OCI-LY7 (cell line): ENCODE results near the gene RAB27B. TPM values are rescaled to one million over a fixed set of nuclear protein-coding genes. Genes with fewer than 3 reads are reported as not detected.

Experiments
- BruUV-seq: library from RNA; stranded (reverse); fragments of 400-500 nt; replicated peaks from 2 replicates; lab custom pipeline; 2021; lab: Mats Ljungman, UMichigan
- CTCF ChIA-PET: fragments of 300-600 bp; sonication (Branson Sonifier 250); formaldehyde crosslinking; loops from one replicate; lab custom pipeline; 2022; ENCODE audit warnings: antibody characterized with exemption; ENCODE audit not compliant: unreplicated experiment; lab: Charles Lee
- POLR2A ChIA-PET: fragments of 300-600 bp; sonication (Branson Sonifier 250); formaldehyde crosslinking; loops from one replicate; lab custom pipeline; 2022; ENCODE audit warnings: antibody characterized with exemption; lab: Charles Lee
- DNase-seq: peaks from one replicate; pipeline ENCODE4 v3.0.0-alpha.2; 2015; ENCODE audit warnings: low spot score
- H2AFZ ChIP-seq: fragments of 200-600 bp; sonication (generic), shearing (Covaris generic); 2 replicates; pipeline ENCODE4 v1.6.1; 2014; ENCODE audit warnings: mild to moderate bottlenecking, antibody characterized with exemption, low read length, moderate library complexity
- H3K27ac ChIP-seq: fragments of 200-600 bp; sonication (generic); 2 replicates; pipeline ENCODE4 v1.5.1; 2014; ENCODE audit warnings: mixed run types, low read depth, mild to moderate bottlenecking, moderate library complexity, low read length, inconsistent platforms; ENCODE audit not compliant: poor library complexity, severe bottlenecking
- H3K36me3 ChIP-seq: fragments of 200-600 bp; sonication (generic); 2 replicates; pipeline ENCODE4 v1.6.1; 2014; ENCODE audit warnings: mild to moderate bottlenecking, antibody characterized with exemption, low read length, moderate library complexity, mixed read lengths; ENCODE audit not compliant: insufficient read depth
- H3K4me1 ChIP-seq: fragments of 200-600 bp; sonication (generic); 2 replicates; pipeline ENCODE4 v1.5.1; 2014; ENCODE audit warnings: mild to moderate bottlenecking, low read length; ENCODE audit not compliant: insufficient read depth, poor library complexity, severe bottlenecking
- H3K4me2 ChIP-seq: fragments of 200-600 bp; sonication (generic); 2 replicates; pipeline ENCODE4 v1.6.1; 2014; ENCODE audit warnings: mild to moderate bottlenecking, low read length
- H3K4me3 ChIP-seq: fragments of 200-600 bp; sonication (generic); 2 replicates; pipeline ENCODE4 v1.5.1; 2014; ENCODE audit warnings: mild to moderate bottlenecking, low read depth, low read length; ENCODE audit not compliant: poor library complexity, severe bottlenecking
- H3K79me2 ChIP-seq: fragments of 200-600 bp; sonication (generic); 2 replicates; pipeline ENCODE4 v1.6.1; 2016; ENCODE audit warnings: low read depth, mild to moderate bottlenecking, low read length, moderate library complexity, mixed read lengths; ENCODE audit not compliant: insufficient read depth
- H3K9me2 ChIP-seq: fragments of 200-600 bp; sonication (generic); 2 replicates; pipeline ENCODE4 v1.6.1; 2016; ENCODE audit warnings: mild to moderate bottlenecking, low read length, mixed read lengths; ENCODE audit not compliant: insufficient read depth
- H3K9me3 ChIP-seq: fragments of 200-600 bp; sonication (generic); 2 replicates; pipeline ENCODE4 v1.6.1; 2014; ENCODE audit warnings: mild to moderate bottlenecking, mixed run types, low read length, mixed read lengths
- H4K20me1 ChIP-seq: fragments of 200-600 bp; sonication (generic); 2 replicates; pipeline ENCODE4 v1.6.1; 2014; ENCODE audit warnings: mild to moderate bottlenecking, antibody characterized with exemption, low read length, moderate library complexity, mixed read lengths; ENCODE audit not compliant: insufficient read depth
- EZH2phosphoT487 ChIP-seq: fragments of 200-600 bp; sonication (generic); IDR thresholded peaks from 2 replicates; pipeline ENCODE4 v1.6.1; 2018; ENCODE audit warnings: low read depth, borderline replicate concordance, mild to moderate bottlenecking, mixed run types, antibody characterized with exemption, low read length, moderate library complexity, mixed read lengths
- intact Hi-C: fragments of 100-400 bp; cut with micrococcal nuclease; formaldehyde crosslinking; loops from one replicate; pipeline ENCODE4 v1.10.0; 2022; ENCODE audit not compliant: unreplicated experiment
- total RNA-seq, 2 experiments: library from RNA; depleted of rRNA in 1 of 2; stranded (reverse); fragments of >200 nt in 1 of 2; shearing (Covaris generic) in 1 of 2; gene quantifications; 2 replicates each; pipeline ENCODE4 v1.2.3, GENCODE V29; 2014 to 2022
- TF ChIP-seq, protein P1 (sequence below): fragments of 200-600 bp; sonication (generic); conservative IDR thresholded peaks from 2 replicates; pipeline ENCODE4 v1.5.1; 2014; ENCODE audit warnings: mild to moderate bottlenecking, antibody characterized with exemption, low read length, moderate library complexity, mixed read lengths

RAB27B gene
- total RNA-seq, 2 experiments from 2014 or later: not detected

DNA sequence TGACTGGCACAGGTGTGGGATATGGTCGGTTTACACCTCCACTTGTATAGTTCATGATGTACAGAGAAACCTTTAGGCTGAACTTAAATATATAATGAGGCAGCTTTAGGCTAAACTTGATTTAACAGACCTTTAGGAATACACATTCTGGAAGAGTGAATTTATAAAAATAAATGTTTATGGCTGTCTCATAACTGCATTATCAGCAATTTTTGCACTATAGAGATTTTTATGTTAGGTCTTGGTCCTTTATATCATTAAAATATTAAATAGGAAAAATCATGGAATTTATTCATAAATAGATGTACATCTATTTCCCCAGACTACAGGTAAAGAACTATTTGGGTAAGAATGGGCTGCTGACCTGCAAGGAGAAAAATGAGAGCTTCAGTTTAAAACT is 19.8 kb downstream of the RAB27B start:
- Histone ChIP-seq H3K9me3 (no peaks in the 10 kb centered on the region), H3K27ac (no peak overlapping the region), H3K4me1 (no peaks in the 10 kb centered on the region), H3K36me3 (no peaks in the 10 kb centered on the region), H3K4me2 (no peak overlapping the region), H3K9me2 (no peaks in the 10 kb centered on the region), H3K79me2 (no peaks in the 10 kb centered on the region), H2AFZ (no peak overlapping the region), H4K20me1 (no peaks in the 10 kb centered on the region), H3K4me3 (no peak overlapping the region)
- POLR2A ChIA-PET: no interaction called here
- intact Hi-C loops: no loop called here
- BruUV-seq: no TSS peak
- CTCF ChIA-PET: no interaction called here
- DNase-seq: no peak
- no peak for TF ChIP-seq EZH2phosphoT487
- TF ChIP-seq, protein P1, sequence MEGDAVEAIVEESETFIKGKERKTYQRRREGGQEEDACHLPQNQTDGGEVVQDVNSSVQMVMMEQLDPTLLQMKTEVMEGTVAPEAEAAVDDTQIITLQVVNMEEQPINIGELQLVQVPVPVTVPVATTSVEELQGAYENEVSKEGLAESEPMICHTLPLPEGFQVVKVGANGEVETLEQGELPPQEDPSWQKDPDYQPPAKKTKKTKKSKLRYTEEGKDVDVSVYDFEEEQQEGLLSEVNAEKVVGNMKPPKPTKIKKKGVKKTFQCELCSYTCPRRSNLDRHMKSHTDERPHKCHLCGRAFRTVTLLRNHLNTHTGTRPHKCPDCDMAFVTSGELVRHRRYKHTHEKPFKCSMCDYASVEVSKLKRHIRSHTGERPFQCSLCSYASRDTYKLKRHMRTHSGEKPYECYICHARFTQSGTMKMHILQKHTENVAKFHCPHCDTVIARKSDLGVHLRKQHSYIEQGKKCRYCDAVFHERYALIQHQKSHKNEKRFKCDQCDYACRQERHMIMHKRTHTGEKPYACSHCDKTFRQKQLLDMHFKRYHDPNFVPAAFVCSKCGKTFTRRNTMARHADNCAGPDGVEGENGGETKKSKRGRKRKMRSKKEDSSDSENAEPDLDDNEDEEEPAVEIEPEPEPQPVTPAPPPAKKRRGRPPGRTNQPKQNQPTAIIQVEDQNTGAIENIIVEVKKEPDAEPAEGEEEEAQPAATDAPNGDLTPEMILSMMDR: no peak

DNA sequence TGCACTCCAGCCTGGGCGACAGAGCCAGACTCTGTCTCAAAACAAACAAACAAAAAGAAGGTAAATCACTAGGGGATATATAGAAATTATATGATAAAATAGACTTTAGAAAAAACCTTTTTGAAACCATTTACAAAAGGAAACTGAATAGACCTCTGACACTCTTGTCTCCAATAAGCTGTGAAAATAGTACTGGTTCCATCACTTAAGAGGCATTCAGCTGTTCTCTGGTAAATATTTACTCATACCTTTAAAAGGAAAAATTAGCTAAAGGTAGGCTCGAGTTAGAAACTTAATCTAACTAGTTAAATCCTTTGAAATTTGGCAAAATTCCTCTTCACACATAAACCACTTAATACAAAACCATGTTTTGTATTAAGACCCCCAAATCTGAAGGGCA is 21.4 kb downstream of the RAB27B start:
- Histone ChIP-seq H3K79me2 (no peaks in the 10 kb centered on the region), H3K4me1 (no peaks in the 10 kb centered on the region), H3K36me3 (no peaks in the 10 kb centered on the region), H3K4me2 (no peak overlapping the region), H3K9me2 (no peaks in the 10 kb centered on the region), H3K4me3 (no peak overlapping the region), H3K27ac (no peak overlapping the region), H2AFZ (no peak overlapping the region), H3K9me3 (no peaks in the 10 kb centered on the region), H4K20me1 (no peaks in the 10 kb centered on the region)
- intact Hi-C loops: no loop called here
- no peak for DNase-seq
- ChIA-PET POLR2A (no interaction called here), CTCF (no interaction called here)
- TF ChIP-seq EZH2phosphoT487: no peak
- TF ChIP-seq, protein P1: no peak
- BruUV-seq: no TSS peak

DNA sequence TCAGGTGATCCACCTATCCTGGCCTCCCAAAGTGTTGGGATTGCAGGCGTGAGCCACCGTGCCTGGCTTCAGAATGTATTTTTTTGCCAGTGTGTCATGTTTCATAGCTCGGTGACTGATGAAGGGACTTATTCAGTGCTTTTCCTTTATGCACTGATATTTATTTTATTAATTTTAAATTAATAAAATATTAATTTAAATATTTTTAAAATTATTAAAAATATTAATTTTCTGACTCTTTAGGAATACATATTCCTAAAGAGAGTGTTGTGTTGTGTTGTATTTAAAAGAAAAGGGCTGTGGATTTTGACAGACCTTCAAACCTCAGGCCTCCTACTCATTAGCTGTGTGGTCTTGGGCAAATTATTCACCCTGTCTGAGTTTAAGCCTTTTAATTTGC is 22.3 kb downstream of the RAB27B start:
- no peak overlapping the region for H3K4me2 ChIP-seq
- no peak overlapping the region for H3K4me3 ChIP-seq
- H3K4me1 ChIP-seq: no peaks in the 10 kb centered on the region
- ChIA-PET POLR2A (no interaction called here), CTCF (no interaction called here)
- no peaks in the 10 kb centered on the region for H3K36me3 ChIP-seq
- H3K9me3 ChIP-seq: no peaks in the 10 kb centered on the region
- H2AFZ ChIP-seq: no peak overlapping the region
- intact Hi-C loops: no loop called here
- no peak for DNase-seq
- no peaks in the 10 kb centered on the region for H3K79me2 ChIP-seq
- no peak overlapping the region for H3K27ac ChIP-seq
- H4K20me1 ChIP-seq: no peaks in the 10 kb centered on the region
- no peak for TF ChIP-seq EZH2phosphoT487
- TF ChIP-seq, protein P1: no peak
- BruUV-seq: no TSS peak
- H3K9me2 ChIP-seq: no peaks in the 10 kb centered on the region
